Vagina (tissue), 2 donors: ENCODE results near the gene NDUFB1. TPM values are rescaled to one million over a fixed set of nuclear protein-coding genes. Genes with fewer than 3 reads are reported as not detected.
A peak's percentile ranks its signal among the peaks of the same experiment; 100 is the strongest.

Experiments
- DNase-seq, 2 donors: peaks; one replicate each; pipeline ENCODE4 v3.0.0-alpha.2; 2017; ENCODE audit errors: extremely low spot score in 2 of 2
- H3K27ac ChIP-seq: fragments of 200-600 bp; sonication (generic); one replicate; pipeline ENCODE4 v1.5.1; 2019
- H3K27me3 ChIP-seq: fragments of 200-600 bp; sonication (generic); one replicate; pipeline ENCODE4 v1.5.1; 2019
- H3K36me3 ChIP-seq, 2 donors: fragments of 200-600 bp; sonication (generic); one replicate each; pipeline ENCODE4 v1.5.1; 2017 to 2019
- H3K4me1 ChIP-seq: fragments of 200-600 bp; sonication (generic); one replicate; pipeline ENCODE4 v1.5.1; 2019
- H3K4me3 ChIP-seq, 2 donors: fragments of 200-600 bp; sonication (generic); 1 replicate in 1 of 2; 2 replicates in 1 of 2; pipeline ENCODE4 v1.5.1; 2016 to 2019
- H3K9me3 ChIP-seq: fragments of 200-600 bp; sonication (generic); one replicate; pipeline ENCODE4 v1.5.1; 2019
- CTCF ChIP-seq, 3 experiments: fragments of 450-650 bp in 2 of 3; fragments of 200-600 bp in 1 of 3; sonication (generic) in 1 of 3; IDR thresholded peaks; one replicate each; pipeline ENCODE4 v1.5.1; 2017 to 2019; ENCODE audit warnings: antibody characterized with exemption in 3 of 3, mild to moderate bottlenecking in 2 of 3, moderate library complexity in 2 of 3
- POLR2A ChIP-seq, 2 donors: fragments of 450-650 bp; IDR thresholded peaks; one replicate each; pipeline ENCODE4 v1.6.1; 2017; ENCODE audit warnings: antibody characterized with exemption in 2 of 2, mild to moderate bottlenecking in 2 of 2, moderate library complexity in 2 of 2
- POLR2AphosphoS5 ChIP-seq, 2 donors: sonication (generic); formaldehyde crosslinking; IDR thresholded peaks; one replicate each; pipeline ENCODE4 v1.9.0; 2017; ENCODE audit warnings: antibody characterized with exemption in 2 of 2, mild to moderate bottlenecking in 2 of 2, low read depth in 1 of 2; ENCODE audit not compliant: insufficient read depth in 1 of 2
- intact Hi-C: fragments of 100-400 bp; cut with DNase I; formaldehyde crosslinking; loops from one replicate; pipeline ENCODE4 v1.15.1; 2023
- total RNA-seq: library from RNA; depleted of rRNA; stranded (reverse); fragments of >200 nt; gene quantifications from one replicate; pipeline ENCODE4 v1.2.3, GENCODE V29; 2016

The NDUFB1 gene
- total RNA-seq, 1 donor from 2014 or later, result 86.9 TPM

GRCh38 chr14:92109490-92109889, 12.0 kb downstream of the NDUFB1 start:
- Histone ChIP-seq H3K4me1 (peaks cover 10% of the 10 kb centered on the region), H3K4me3 (no peak overlapping the region), H3K27ac (no peak overlapping the region), H3K9me3 (no peaks in the 10 kb centered on the region), H3K36me3 (no peaks in the 10 kb centered on the region), H3K27me3 (no peaks in the 10 kb centered on the region)
- DNase-seq, result no peak
- no peak for TF ChIP-seq CTCF (IDR thresholded peaks at IDR 0.05)
- no peak for TF ChIP-seq POLR2A (IDR thresholded peaks at IDR 0.05)
- TF ChIP-seq POLR2AphosphoS5 (IDR thresholded peaks at IDR 0.05; ENCODE audit: insufficient read depth in 1 of 2, low read depth in 1 of 2), result no peak
- intact Hi-C loops, result no loop called here

- Histone ChIP-seq H3K36me3 (no peaks in the 10 kb centered on the region), H3K9me3 (no peaks in the 10 kb centered on the region), H3K4me3 (no peak overlapping the region), H3K27ac (no peak overlapping the region), H3K27me3 (no peaks in the 10 kb centered on the region), H3K4me1 (peaks cover 19% of the 10 kb centered on the region)
- intact Hi-C loops, result no loop called here
- TF ChIP-seq POLR2AphosphoS5 (IDR thresholded peaks at IDR 0.05; ENCODE audit: insufficient read depth in 1 of 2, low read depth in 1 of 2) (no peak), POLR2A (IDR thresholded peaks at IDR 0.05) (no peak)
- no peak for DNase-seq
Measured at GRCh38 chr14:92108345-92109254, 12.9 kb downstream of the NDUFB1 start.

GRCh38 chr14:92106143-92106926, 15.2 kb downstream of the NDUFB1 start, which contains the start of gene ATXN3:
Gene ATXN3, minus strand, starts transcription at chr14:92106582. Its CDS starts 30 bp downstream, at chr14:92106552.
- Histone ChIP-seq H3K4me3 (peak within 1 kb of the TSS; percentile 75 to 80), H3K9me3 (no peaks in the 10 kb centered on the region), H3K27ac (peak within 1 kb of the TSS; percentile 95), H3K27me3 (no peaks in the 10 kb centered on the region), H3K4me1 (peaks cover 39% of the 10 kb centered on the region), H3K36me3 (no peaks in the 10 kb centered on the region)
- DNase-seq, result peak; percentile 98
- intact Hi-C loops, result no loop called here
- peak in 1 of 2 donors; percentile 39 for TF ChIP-seq POLR2A (IDR thresholded peaks at IDR 0.05)
- peak; percentile 13 to 84 for TF ChIP-seq POLR2AphosphoS5 (IDR thresholded peaks at IDR 0.05; ENCODE audit: insufficient read depth in 1 of 2, low read depth in 1 of 2)
- peak; percentile 31 to 76 (median 53) for TF ChIP-seq CTCF (IDR thresholded peaks at IDR 0.05)

- no peak for DNase-seq
- Histone ChIP-seq H3K4me1 (peaks cover 44% of the 10 kb centered on the region), H3K27me3 (no peaks in the 10 kb centered on the region), H3K27ac (peak overlapping the region; percentile 95), H3K4me3 (peak overlapping the region; percentile 75 to 80), H3K36me3 (no peaks in the 10 kb centered on the region), H3K9me3 (no peaks in the 10 kb centered on the region)
- intact Hi-C loops, result no loop called here
- TF ChIP-seq CTCF (IDR thresholded peaks at IDR 0.05), result no peak
- TF ChIP-seq POLR2AphosphoS5 (IDR thresholded peaks at IDR 0.05; ENCODE audit: insufficient read depth in 1 of 2, low read depth in 1 of 2), result peak in 1 of 2 donors; percentile 29
Measured at GRCh38 chr14:92105893-92106142, 15.7 kb downstream of the NDUFB1 start.

- Histone ChIP-seq H3K36me3 (no peaks in the 10 kb centered on the region), H3K27ac (peak overlapping the region; percentile 95), H3K4me3 (peak overlapping the region; percentile 75 to 80), H3K9me3 (no peaks in the 10 kb centered on the region), H3K4me1 (peaks cover 44% of the 10 kb centered on the region), H3K27me3 (no peaks in the 10 kb centered on the region)
- TF ChIP-seq POLR2A (IDR thresholded peaks at IDR 0.05) (no peak), CTCF (IDR thresholded peaks at IDR 0.05) (no peak), POLR2AphosphoS5 (IDR thresholded peaks at IDR 0.05; ENCODE audit: insufficient read depth in 1 of 2, low read depth in 1 of 2) (peak in 1 of 2 donors; percentile 25)
- intact Hi-C loops, result no loop called here
- peak in 1 of 2 donors; percentile 90 for DNase-seq
Measured at GRCh38 chr14:92105073-92105892, 16.2 kb downstream of the NDUFB1 start.
